ENCODE measurements around the gene TRIM58.

The TRIM58 gene

GRCh38 chr1:247895163-247895637 lies 38.2 kb downstream of the TRIM58 start, which contains the start of gene OR2W3:
TSS of gene OR2W3 (plus strand) at chr1:247895587. CDS start at chr1:247895587, 0 bp downstream.
- no peak for DNase-seq (ENCODE audit: low spot score)

- DNase-seq (ENCODE audit: low spot score), result no peak
Measured at GRCh38 chr1:247895976-247896375, 39.0 kb downstream of the TRIM58 start.

GRCh38 chr1:247904122-247904521 lies 47.1 kb downstream of the TRIM58 start:
- DNase-seq (ENCODE audit: low spot score), result no peak

- DNase-seq (ENCODE audit: low spot score), result no peak
Measured at GRCh38 chr1:247905181-247905580, 48.2 kb downstream of the TRIM58 start.

GRCh38 chr1:247905910-247906503 lies 49.0 kb downstream of the TRIM58 start:
- DNase-seq (ENCODE audit: low spot score), result no peak

- DNase-seq (ENCODE audit: low spot score), result peak; percentile 78
Measured at GRCh38 chr1:247906504-247907047, 49.6 kb downstream of the TRIM58 start.

- no peak for DNase-seq (ENCODE audit: low spot score)
Measured at GRCh38 chr1:247908766-247909165, 51.8 kb downstream of the TRIM58 start.

GRCh38 chr1:247913786-247914185 lies 56.8 kb downstream of the TRIM58 start:
- DNase-seq (ENCODE audit: low spot score), result no peak

- DNase-seq (ENCODE audit: low spot score), result no peak
Measured at GRCh38 chr1:247914941-247915662, 58.1 kb downstream of the TRIM58 start.

- no peak for DNase-seq (ENCODE audit: low spot score)
Measured at GRCh38 chr1:247919952-247920351, 63.0 kb downstream of the TRIM58 start, which contains the start of gene OR2T8. TSS of gene OR2T8 (plus strand) at chr1:247920252. CDS start at chr1:247921018, 766 bp downstream.

GRCh38 chr1:247923941-247924340 lies 67.0 kb downstream of the TRIM58 start:
- no peak for DNase-seq (ENCODE audit: low spot score)

GRCh38 chr1:247924868-247925267 lies 67.9 kb downstream of the TRIM58 start, which contains the start of gene OR2AJ1:
TSS of gene OR2AJ1 (plus strand) at chr1:247924889. CDS start at chr1:247933769, 8,880 bp downstream.
- DNase-seq (ENCODE audit: low spot score), result no peak
